NCI-H1105 treated with DMSO at 0.1 percent for 48 hours (cell line): Measurements from ENCODE around the gene ITFG1.
"Not testable (repeated sequence)": the region's sequence is repeated elsewhere in the genome, so short reads cannot be mapped to it uniquely, and the experiment has no call there.

ENCODE experiments used
- DNase-seq: peaks from one replicate; lab custom pipeline; 2025; lab: John Stamatoyannopoulos, UW

The ITFG1 gene

GRCh38 chr16:47236716-47237115 is 224.1 kb downstream of the ITFG1 start:
- no peak for DNase-seq

DNA sequence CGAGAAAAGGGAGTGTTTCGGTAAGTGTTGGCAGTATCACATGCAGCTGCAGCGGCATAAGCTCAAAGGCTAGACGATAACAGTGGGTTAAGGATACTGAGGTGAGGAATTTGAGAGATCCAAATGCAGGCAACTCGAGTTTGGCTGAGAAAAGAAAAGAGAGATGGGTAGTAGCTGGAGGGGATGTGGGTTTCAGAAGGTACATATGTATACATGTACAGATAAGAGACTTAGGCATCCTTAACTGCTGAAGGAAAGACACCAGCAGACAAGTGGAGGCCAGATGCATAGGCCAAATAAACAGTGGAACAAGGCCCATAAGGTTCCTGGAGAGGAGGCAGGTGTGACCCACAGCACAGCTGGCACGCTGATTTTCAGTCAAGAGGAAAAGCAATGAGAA is 230.6 kb downstream of the ITFG1 start:
- DNase-seq = no peak

- no peak for DNase-seq
Observed at GRCh38 chr16:47229053-47230050, 231.5 kb downstream of the ITFG1 start.

- no peak for DNase-seq
Observed at GRCh38 chr16:47228241-47228640, 232.6 kb downstream of the ITFG1 start.

DNA sequence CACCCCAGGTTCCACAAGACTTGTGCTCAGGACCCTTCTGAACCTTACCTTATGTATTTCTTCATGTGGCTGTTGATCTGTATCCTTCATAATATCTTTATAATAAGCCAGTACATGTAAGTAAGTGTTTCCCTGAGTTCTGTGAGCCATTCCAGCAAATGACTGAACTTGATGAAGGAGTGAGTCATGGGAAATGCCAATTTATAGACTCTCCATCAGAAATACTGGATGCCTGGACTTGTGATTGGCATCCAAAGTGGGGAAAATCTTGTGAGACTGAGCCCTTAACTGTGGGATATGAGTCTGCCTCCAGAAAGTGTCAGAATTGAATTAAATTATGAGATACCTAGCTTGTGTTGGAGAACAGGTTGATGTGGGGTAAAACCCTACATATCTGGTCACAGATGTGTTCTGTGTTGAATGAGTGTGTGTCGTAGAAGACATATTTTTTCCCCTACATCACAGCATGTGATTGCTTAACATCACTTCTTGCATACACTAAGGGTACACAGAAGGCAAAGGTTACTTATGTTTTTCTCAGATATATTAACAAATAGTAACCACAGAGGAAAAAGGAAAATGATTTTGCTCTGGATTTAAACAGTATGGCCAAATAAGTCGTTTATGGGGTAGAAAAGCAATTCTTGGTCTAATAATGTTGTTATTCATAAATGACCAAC is 247.0 kb downstream of the ITFG1 start:
- no peak for DNase-seq

DNA sequence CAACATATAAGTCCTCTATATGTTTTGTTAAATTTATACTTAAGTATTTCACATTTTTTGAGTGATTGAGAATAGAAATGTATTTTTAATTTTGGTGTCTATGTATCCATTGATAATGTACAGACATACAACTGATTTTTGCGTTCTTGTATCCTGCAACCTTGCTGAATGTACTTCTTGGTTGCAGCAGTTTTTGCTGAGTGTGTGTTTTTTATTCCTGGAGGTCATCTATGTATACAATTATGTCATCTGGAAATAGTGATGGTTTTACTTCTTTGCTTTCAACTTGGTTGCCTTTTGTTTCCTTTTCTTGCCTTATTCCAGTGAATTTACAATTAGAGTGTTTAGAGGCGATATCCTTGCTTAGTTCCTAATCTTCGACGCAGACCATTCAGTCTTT is 249.6 kb downstream of the ITFG1 start:
- no peak for DNase-seq

- no peak for DNase-seq
Observed at GRCh38 chr16:47204736-47205504, 255.9 kb downstream of the ITFG1 start.

GRCh38 chr16:47203433-47203832 is 257.4 kb downstream of the ITFG1 start:
- DNase-seq = not testable (repeated sequence)

DNA sequence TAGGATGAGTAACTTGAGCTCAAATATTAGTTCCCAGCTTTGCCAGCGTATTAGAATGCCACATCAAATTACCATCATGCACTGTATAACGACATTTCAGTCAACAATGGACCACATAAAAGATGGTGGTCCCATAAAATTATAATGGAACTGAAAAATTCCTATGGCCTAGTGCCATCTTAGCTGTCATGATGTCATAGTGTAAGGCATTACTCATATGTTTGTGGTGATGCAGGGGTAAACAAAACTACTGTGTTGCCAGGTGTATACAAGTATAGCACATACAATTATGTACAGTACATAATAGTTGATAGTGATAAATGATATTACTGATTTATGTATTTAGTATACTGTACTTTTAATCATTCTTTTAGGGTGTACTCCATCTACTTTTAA is 262.7 kb downstream of the ITFG1 start:
- no peak for DNase-seq

DNA sequence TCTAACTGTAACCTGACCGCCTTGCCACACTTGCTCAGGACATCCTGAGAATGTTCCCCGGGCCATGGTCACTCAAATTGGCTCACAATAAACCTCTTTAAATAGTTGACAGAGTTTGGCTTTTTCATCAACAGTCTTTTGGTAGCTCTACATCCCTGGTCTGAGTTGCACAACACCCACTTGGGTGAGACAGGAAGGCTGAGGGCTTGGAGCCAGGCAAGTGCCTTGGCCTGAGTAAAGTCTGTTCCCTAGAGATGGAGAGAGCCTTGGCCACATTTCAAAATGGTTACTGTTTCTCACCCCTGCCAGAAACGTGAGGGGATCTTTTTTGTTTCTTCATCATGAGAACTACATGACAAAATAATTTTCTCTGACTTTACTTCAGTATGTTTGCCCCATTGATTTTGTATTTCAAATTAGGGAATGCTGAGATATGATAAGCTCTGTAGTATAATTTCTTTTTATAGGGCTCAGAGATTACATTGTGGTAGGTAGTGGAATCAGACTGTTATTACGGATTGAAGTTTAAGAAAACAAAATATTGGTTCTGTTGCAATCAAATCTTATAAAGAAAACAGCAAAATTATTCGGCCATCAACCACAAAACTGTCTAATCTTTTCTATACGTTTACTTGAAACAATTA is 263.2 kb downstream of the ITFG1 start:
- DNase-seq = no peak

DNA sequence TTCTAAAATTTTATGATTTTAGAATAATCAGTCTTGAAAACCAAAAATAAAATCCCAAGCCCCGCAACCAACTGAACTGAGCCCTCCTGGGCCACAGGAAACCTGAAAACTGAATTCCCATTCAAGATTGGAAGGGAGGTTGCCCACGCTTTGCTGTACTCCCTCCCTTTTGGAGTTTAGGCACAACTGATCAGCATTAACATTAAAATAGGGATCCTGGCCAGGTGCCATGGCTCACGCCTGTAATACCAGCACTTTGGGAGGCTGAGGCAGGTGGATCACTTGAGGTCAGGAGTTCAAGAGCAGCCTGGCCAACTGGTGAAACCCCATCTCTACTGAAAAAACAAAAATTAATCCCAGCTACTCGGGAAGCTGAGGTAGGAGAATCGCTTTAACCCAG is 264.4 kb downstream of the ITFG1 start:
- DNase-seq = no peak

DNA sequence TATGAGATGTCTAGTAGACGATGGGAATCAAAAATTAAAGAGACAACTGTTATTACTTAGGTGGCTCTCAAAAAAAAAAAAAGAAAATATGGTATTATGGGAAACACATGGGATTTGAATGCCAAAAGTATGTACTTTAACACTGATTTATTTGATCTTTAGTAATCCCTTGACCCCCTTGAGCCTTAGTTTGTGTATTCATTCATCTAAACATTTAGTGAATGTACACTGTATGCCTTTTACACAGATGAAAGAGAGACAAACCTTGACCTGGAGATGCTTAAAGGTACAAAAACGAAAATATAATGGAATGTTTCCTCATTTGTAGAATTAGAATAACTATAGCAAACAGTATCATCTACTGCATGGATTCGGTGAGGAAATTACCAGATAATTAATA is 278.5 kb downstream of the ITFG1 start:
- no peak for DNase-seq

- not testable (repeated sequence) for DNase-seq
Observed at GRCh38 chr16:47181066-47181465, 279.8 kb downstream of the ITFG1 start.

DNA sequence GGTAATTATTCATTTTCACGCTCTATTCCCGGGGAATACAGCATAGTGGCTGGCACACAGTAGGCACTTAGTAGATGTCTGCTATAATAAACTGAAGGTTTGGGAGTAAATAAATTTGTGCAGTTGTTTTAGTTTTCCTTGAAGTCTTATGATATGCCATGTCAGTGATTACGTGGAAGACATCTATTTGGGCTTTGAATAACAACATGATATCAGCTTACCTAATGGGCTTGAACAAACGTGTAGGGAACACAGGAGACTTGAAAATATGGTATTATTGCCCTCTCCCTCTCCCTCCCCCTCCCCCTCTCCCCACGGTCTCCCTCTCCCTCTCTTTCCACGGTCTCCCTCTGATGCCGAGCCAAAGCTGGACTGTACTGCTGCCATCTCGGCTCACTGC is 280.8 kb downstream of the ITFG1 start:
- no peak for DNase-seq

DNA sequence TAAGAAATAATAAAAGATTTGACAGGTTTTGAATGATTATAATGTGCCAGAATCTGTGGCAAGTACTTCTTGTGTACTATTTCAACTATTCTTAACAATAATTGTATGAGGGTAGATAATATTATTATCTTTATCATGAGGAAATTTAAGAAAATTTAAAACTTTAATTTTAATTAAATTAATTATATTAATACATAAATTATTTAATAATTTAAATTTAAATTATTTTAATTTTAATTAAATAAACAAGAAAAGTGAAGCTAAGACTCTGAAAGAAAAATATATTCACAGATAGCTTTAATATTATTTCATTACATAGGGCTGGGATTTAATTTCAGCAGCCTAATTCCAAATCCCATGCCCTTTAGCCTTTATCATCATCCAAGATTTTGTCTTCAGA is 285.7 kb downstream of the ITFG1 start:
- DNase-seq = no peak

- DNase-seq = no peak
Observed at GRCh38 chr16:47162670-47163420, 298.0 kb downstream of the ITFG1 start.

GRCh38 chr16:47161464-47161863 is 299.4 kb downstream of the ITFG1 start:
- DNase-seq = no peak

DNA sequence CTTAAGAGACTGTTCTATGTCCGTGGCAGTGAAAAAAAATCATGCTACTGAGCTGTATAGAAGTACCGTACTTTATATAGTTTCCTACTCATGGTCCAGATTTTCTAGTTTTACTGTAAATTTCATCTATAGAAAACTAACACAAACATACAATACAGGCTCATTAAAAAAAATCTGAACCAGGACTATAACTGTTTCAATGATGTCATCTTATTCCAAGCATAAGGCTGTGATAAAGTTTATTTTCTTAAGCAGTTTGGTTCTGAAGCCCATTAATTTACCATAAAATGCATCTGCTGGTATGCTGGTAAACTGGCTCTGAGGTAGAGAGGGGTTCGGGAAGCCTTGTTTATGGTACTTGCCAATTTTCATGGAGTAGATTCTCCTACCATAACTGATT is 300.4 kb downstream of the ITFG1 start:
- DNase-seq = no peak

DNA sequence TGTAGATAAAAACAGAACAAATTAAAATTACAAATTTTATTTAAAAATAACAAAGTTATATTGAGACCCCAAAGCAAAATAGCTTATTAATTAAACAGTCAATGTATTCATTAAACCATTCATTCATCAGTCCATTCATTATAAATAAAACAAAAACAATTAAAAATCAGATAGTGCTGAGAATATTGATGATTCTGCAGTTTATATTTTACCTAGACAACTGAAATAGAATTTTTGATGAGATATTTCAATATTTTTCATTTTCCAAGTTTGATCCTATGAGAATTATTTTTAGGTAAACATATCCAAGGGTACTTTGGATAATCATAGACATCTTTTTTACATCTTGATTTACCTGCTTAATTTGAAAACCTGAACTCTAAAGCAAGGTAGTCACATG is 301.9 kb downstream of the ITFG1 start:
- DNase-seq = no peak

- DNase-seq = no peak
Observed at GRCh38 chr16:47156680-47157215, 304.1 kb downstream of the ITFG1 start.

DNA sequence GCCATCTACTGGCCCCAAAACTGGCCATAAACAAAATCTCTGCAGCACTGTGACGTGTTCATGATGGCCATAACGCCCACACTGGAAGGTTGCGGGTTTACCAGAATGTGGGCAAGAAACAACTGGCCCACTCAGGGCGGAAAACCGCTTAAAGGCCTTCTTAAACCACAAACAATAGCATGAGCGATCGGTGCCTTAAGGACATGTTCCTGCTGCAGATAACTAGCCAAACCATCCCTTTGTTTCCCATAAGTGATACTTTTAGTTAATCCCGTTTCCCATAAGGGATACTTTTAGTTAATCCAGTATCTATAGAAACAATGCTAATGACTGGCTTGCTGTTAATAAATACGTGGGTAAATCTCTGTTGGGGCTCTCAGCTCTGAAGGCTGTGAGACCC is 308.4 kb downstream of the ITFG1 start:
- not testable (repeated sequence) for DNase-seq
